ENCODE results near the gene HES5. TPM values are rescaled to one million over a fixed set of nuclear protein-coding genes. Genes with fewer than 3 reads are reported as not detected.

HES5 gene
- total and polyA plus RNA-seq, 2 of the 13 experiments (the other 11 are each of a cell fraction or from before 2014, with no cell fraction given): not detected

DNA sequence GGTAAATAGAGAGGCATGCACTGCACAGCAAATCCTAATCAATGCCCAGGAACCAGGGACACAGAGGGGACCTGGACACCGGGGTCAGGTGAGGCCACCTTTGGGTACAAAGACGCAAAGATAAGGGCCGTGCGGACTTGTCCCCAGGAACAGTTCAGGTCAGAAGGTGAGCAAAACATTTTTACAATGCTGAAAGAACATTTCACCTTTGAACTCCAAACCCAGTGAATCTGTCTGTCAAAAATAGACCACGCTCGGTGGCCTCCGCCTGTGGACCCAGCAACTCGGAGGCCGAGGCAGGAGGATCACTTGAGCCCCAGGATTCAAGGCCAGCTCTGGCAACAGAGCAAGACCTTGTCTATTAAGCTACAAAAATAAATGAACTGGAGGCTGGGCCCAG is 41.3 kb upstream of the HES5 start (continued):
- TF ChIP-seq, protein P1, sequence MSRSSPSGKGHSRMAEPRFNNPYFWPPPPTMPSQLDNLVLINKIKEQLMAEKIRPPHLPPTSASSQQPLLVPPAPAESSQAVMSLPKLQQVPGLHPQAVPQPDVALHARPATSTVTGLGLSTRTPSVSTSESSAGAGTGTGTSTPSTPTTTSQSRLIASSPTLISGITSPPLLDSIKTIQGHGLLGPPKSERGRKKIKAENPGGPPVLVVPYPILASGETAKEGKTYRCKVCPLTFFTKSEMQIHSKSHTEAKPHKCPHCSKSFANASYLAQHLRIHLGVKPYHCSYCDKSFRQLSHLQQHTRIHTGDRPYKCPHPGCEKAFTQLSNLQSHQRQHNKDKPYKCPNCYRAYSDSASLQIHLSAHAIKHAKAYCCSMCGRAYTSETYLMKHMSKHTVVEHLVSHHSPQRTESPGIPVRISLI (CRISPR knock-in tag; IDR thresholded peaks at IDR 0.05; ENCODE audit: borderline replicate concordance): no peak
- TF ChIP-seq GFI1 (CRISPR knock-in tag; IDR thresholded peaks at IDR 0.05; ENCODE audit: borderline replicate concordance) (peak; percentile 37; the same call in 1 of the 2 replicates), SIN3A (IDR thresholded peaks at IDR 0.05; ENCODE audit: borderline replicate concordance, low read depth, low read length) (no peak), FLYWCH1 (CRISPR knock-in tag; IDR thresholded peaks at IDR 0.05) (no peak), HDAC2 (CRISPR knock-in tag; IDR thresholded peaks at IDR 0.05) (peak; percentile 71), CBX2 (IDR thresholded peaks at IDR 0.05; ENCODE audit: low read depth, low read length) (no peak), CBX2 (CRISPR knock-in tag; IDR thresholded peaks at IDR 0.05; ENCODE audit: low read depth) (no peak), ZNF333 (CRISPR knock-in tag; IDR thresholded peaks at IDR 0.05; ENCODE audit: borderline replicate concordance) (no peak), PITX1 (CRISPR knock-in tag; IDR thresholded peaks at IDR 0.05) (peak; percentile 66; the same call in 1 of the 2 replicates), FOXO1 (CRISPR knock-in tag; IDR thresholded peaks at IDR 0.05) (peak; percentile 76), GPBP1L1 (CRISPR knock-in tag; IDR thresholded peaks at IDR 0.05) (no peak), PCBP1 (IDR thresholded peaks at IDR 0.05; ENCODE audit: borderline replicate concordance, low read depth, low read length) (no peak), FOXP1 (IDR thresholded peaks at IDR 0.05) (no peak), FOXP1 (CRISPR knock-in tag; IDR thresholded peaks at IDR 0.05) (peak; percentile 25; the same call in 1 of the 2 replicates), ZSCAN9 (CRISPR knock-in tag; IDR thresholded peaks at IDR 0.05; ENCODE audit: borderline replicate concordance) (0 out of 2 replicates have a peak, but pooled peaks have one; percentile 33), ZSCAN25 (CRISPR knock-in tag; IDR thresholded peaks at IDR 0.05) (0 out of 2 replicates have a peak, but pooled peaks have one; percentile 36), SOX13 (IDR thresholded peaks at IDR 0.05) (no peak), SOX13 (CRISPR knock-in tag; conservative IDR thresholded peaks at IDR 0.05 in 1 of 2, IDR thresholded peaks at IDR 0.05 in 1 of 2) (peak in 1 of 2 experiments; percentile 54; a peak in 1 of 4 replicates), YEATS4 (CRISPR knock-in tag; IDR thresholded peaks at IDR 0.05; ENCODE audit: borderline replicate concordance) (peak; percentile 46; the same call in 1 of the 2 replicates), RXRA (CRISPR knock-in tag; IDR thresholded peaks at IDR 0.05) (peak; percentile 92), MED1 (CRISPR knock-in tag; IDR thresholded peaks at IDR 0.05) (peak; percentile 72), U2AF1 (optimal IDR thresholded peaks at IDR 0.05; ENCODE audit: low read depth, low read length) (no peak), RAD51 (IDR thresholded peaks at IDR 0.05; ENCODE audit: borderline replicate concordance) (no peak), THRA (CRISPR knock-in tag; IDR thresholded peaks at IDR 0.05; ENCODE audit: borderline replicate concordance) (peak; percentile 98), PHF8 (CRISPR knock-in tag; IDR thresholded peaks at IDR 0.05) (no peak), KDM1A (CRISPR knock-in tag; IDR thresholded peaks at IDR 0.05) (0 out of 2 replicates have a peak, but pooled peaks have one; percentile 41), PHF5A (CRISPR knock-in tag; IDR thresholded peaks at IDR 0.05; ENCODE audit: low read depth, unreplicated experiment) (no peak), MEF2D (CRISPR knock-in tag; IDR thresholded peaks at IDR 0.05) (peak; percentile 47; the same call in 1 of the 2 replicates), ZNF557 (CRISPR knock-in tag; IDR thresholded peaks at IDR 0.05) (no peak), SPEN (CRISPR knock-in tag; IDR thresholded peaks at IDR 0.05; ENCODE audit: low read depth) (peak; percentile 32; the same call in 1 of the 2 replicates)

All from HepG2 (cell line).